Adrenal gland (tissue), 12 donors: ENCODE results near the gene EML6. TPM values are rescaled to one million over a fixed set of nuclear protein-coding genes. Genes with fewer than 3 reads are reported as not detected.
"Not testable (repeated sequence)": the region's sequence is repeated elsewhere in the genome, so short reads cannot be mapped to it uniquely, and the experiment has no call there.

Experiments
- DNase-seq, 7 donors: peaks; one replicate each; pipeline ENCODE4 v3.0.0-alpha.2; 2019 to 2020
- H3K27ac ChIP-seq, 5 donors: fragments of 200-600 bp; sonication (generic) in 4 of 5; 1 replicate in 3 of 5; 2 replicates in 2 of 5; pipeline versions ENCODE4 v1.5.1 to v1.8.0; 2016 to 2020; ENCODE audit warnings: mild to moderate bottlenecking in 1 of 5
- H3K27me3 ChIP-seq: fragments of 200-600 bp; 2 replicates; pipeline ENCODE4 v1.8.0; 2021
- H3K36me3 ChIP-seq, 2 donors: fragments of 200-600 bp; replicated peaks in 1 of 2; 1 replicate in 1 of 2; 2 replicates in 1 of 2; pipeline versions ENCODE4 v1.5.1 to v1.8.0; 2018 to 2022
- H3K4me1 ChIP-seq, 2 donors: fragments of 200-600 bp; replicated peaks in 1 of 2; 1 replicate in 1 of 2; 2 replicates in 1 of 2; pipeline versions ENCODE4 v1.5.1 to v1.8.0; 2018 to 2021
- H3K4me3 ChIP-seq, 4 donors: fragments of 200-600 bp; sonication (generic) in 3 of 4; one replicate each; pipeline ENCODE4 v1.5.1; 2016 to 2018
- H3K9me3 ChIP-seq, 3 donors: fragments of 200-600 bp; sonication (generic) in 1 of 3; replicated peaks in 1 of 3; 1 replicate in 2 of 3; 2 replicates in 1 of 3; pipeline versions ENCODE4 v1.5.1 to v1.8.0; 2016 to 2021
- CTCF ChIP-seq, 6 experiments: fragments of 450-650 bp in 4 of 6; fragments of 200-600 bp in 2 of 6; sonication (generic) in 1 of 6; IDR thresholded peaks; 1 replicate in 5 of 6; 2 replicates in 1 of 6; pipeline versions ENCODE4 v1.5.1 to v1.8.0; 2016 to 2021; ENCODE audit warnings: antibody characterized with exemption in 6 of 6, mild to moderate bottlenecking in 2 of 6, moderate library complexity in 1 of 6
- POLR2A ChIP-seq, 2 donors: fragments of 450-650 bp; IDR thresholded peaks; one replicate each; pipeline ENCODE4 v1.6.1; 2017; ENCODE audit warnings: antibody characterized with exemption in 2 of 2, mild to moderate bottlenecking in 2 of 2, moderate library complexity in 1 of 2
- WGBS, 4 donors: extraction: QIAGEN DNeasy Blood & Tissue Kit in 2 of 4; methylation state at CpG; one replicate each; pipeline versions ENCODE4 v1.1.5 to v1.1.7; 2013 to 2017; 5-methylcytosine and 5-hydroxymethylcytosine counted together
- intact Hi-C, 2 donors: fragments of 100-400 bp; cut with DNase I; formaldehyde crosslinking; loops; one replicate each; pipeline versions ENCODE4 v1.14.1 to v1.15.0; 2022 to 2023
- polyA plus RNA-seq, 3 donors: library from polyadenylated mRNA; stranded (reverse); fragments of 200-250 nt in 2 of 3; fragments of 350-450 nt in 1 of 3; fragmentation: Illumina TruSeq in 1 of 3; extraction: RNeasy Lipid Tissue Mini Kit (QIAGEN cat#74804) in 1 of 3; gene quantifications; one replicate each; pipeline ENCODE4 v1.2.3, GENCODE V29; 2013 to 2014
- total RNA-seq, 9 donors: library from RNA; depleted of rRNA in 4 of 9; stranded (reverse); fragments of >200 nt in 4 of 9; fragments of 120-200 nt in 1 of 9; fragmentation: NEBNext Ultra II Directional in 1 of 9; extraction: Animal tissue kit (Norgen Biotek cat#: 25700) in 1 of 9; gene quantifications; one replicate each; pipeline versions ENCODE4 v1.1.0 to v1.2.4, GENCODE V29; 2013 to 2023
- donor health status: healthy with polysubstance abuse.
- donor health status: Bipolar disorder and iron deficiency.
- donor health status: DM: yes; HTN: yes; CAD: no.
- donor health status: DM: no; HTN: no; CAD: no.
- donor health status: DM: no; HTN: no; CAD: no.
- donor health status: DM: yes; HTN: yes; CAD: no.

EML6 gene
- total and polyA plus RNA-seq, 12 donors, result 6.0 to 19.3 (median 10.9) TPM

DNA sequence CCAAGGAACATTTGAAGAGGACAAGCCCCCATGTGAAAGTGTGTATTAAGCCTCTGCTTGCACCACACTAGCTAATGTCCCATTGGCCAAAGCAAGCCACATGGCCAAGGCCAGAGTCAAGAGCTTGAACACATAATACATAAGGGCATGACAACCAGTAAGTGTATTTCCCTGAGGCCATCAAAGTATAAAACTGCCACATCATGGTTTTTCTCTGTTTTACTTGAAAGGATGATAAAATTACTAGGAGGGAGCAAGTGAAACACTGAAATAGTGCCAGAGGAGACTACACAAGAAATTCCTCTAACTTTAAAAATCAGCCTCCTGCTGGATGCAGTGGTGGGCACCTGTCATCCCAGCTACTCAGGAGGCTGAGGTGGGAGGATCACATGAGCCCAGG lies 30.9 kb upstream of the EML6 start:
- TF ChIP-seq POLR2A (IDR thresholded peaks at IDR 0.05), result no peak
- no peak for TF ChIP-seq CTCF (IDR thresholded peaks at IDR 0.05)
- intact Hi-C loops, result no loop called here
- Histone ChIP-seq H3K27ac (no peak overlapping the region), H3K27me3 (no peaks in the 10 kb centered on the region), H3K4me1 (no peaks in the 10 kb centered on the region), H3K9me3 (no peaks in the 10 kb centered on the region), H3K36me3 (no peaks in the 10 kb centered on the region), H3K4me3 (no peak overlapping the region)
- no peak for DNase-seq

DNA sequence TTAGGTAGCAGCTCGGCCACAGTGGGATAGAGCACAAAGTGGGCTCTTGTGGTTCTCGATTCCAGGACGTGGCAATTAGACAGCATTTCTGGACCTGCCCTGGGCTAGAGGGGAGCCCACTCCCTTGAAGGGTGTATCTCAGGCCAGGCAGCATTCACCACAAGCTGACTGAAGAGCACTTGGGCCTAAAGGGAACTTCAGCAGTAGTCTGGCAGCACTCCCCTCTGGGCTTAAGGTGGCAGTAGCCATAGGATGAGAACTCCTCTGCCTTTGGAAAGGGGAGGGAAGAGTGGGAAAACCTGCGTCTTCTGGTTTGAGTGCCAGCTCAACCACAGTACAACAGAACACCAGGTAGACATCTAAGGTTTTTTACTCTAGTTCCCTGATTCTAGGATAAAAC lies 28.1 kb upstream of the EML6 start:
- no peak for DNase-seq
- 94 to 100% (median 94%) methylated on average over 3 to 4 of the region's 4 CpGs for WGBS, 4 donors
- H3K4me3 ChIP-seq, result no peak overlapping the region
- no peaks in the 10 kb centered on the region for H3K4me1 ChIP-seq
- intact Hi-C loops, result no loop called here
- H3K27ac ChIP-seq, result no peak overlapping the region
- no peaks in the 10 kb centered on the region for H3K27me3 ChIP-seq
- no peak for TF ChIP-seq POLR2A (IDR thresholded peaks at IDR 0.05)
- no peak for TF ChIP-seq CTCF (IDR thresholded peaks at IDR 0.05)
- H3K36me3 ChIP-seq, result no peaks in the 10 kb centered on the region
- H3K9me3 ChIP-seq, result no peaks in the 10 kb centered on the region

DNA sequence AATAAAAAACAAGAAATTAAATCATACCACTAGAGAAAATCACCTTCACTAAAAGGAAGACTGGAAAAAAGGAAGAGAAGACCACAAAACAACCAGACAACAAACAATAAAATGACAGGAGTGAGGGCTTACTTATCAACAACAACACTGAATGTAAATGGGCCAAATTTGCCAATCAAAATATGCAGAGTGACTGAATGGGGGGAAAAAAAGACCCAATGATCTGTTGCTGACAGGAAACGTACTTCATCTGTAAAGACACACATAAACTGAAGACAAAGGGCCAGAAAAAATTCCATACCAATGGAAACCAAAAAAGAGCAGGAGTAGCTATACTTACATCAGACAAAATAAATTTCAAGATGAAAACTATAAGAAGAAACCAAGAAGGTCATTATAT lies 25.5 kb upstream of the EML6 start:
- no peak for DNase-seq
- TF ChIP-seq CTCF (IDR thresholded peaks at IDR 0.05), result no peak
- TF ChIP-seq POLR2A (IDR thresholded peaks at IDR 0.05), result no peak
- Histone ChIP-seq H3K27ac (no peak overlapping the region), H3K36me3 (no peaks in the 10 kb centered on the region), H3K9me3 (no peaks in the 10 kb centered on the region), H3K4me3 (no peak overlapping the region), H3K4me1 (no peaks in the 10 kb centered on the region), H3K27me3 (no peaks in the 10 kb centered on the region)
- intact Hi-C loops, result no loop called here
- WGBS, 4 donors, result 93 to 100% (median 96%) methylated on average over 1 of the region's 1 CpG

DNA sequence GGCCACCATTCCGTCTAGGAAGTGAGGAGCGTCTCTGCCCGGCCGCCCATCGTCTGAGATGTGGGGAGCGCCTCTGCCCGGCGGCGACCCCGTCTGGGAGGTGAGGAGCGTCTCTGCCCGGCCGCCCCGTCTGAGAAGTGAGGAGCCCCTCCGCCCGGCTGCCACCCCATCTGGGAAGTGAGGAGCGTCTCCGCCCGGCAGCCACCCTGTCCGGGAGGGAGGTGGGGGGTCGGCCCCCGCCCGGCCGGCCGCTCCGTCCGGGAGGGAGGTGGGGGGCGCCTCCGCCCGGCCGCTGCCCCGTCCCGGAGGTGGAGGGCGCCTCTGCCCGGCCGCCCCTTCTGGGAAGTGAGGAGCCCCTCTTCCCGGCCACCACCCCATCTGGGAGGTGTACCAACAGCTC lies 24.5 kb upstream of the EML6 start:
- H3K4me3 ChIP-seq, H3K4me1 ChIP-seq, intact Hi-C loops: not testable (repeated sequence)

DNA sequence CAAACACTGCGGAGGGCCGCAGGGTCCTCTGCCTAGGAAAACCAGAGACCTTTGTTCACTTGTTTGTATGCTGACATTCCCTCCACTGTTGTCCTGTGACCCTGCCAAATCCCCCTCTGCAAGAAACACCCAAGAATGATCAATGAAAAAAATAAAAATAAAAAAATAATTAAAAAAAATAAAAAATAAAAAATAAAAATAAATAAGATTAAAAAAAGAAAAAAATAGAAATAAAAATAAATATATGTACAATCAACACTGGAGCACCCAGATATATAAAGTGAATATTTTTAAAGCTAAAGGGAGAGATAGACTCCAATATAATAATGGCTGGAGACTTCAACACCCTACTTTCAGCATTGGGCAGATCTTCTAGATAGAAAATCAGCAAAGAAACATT lies 23.8 kb upstream of the EML6 start:
- H3K4me3 ChIP-seq, result no peak overlapping the region
- no peak for DNase-seq
- WGBS, 4 donors, result 80 to 100% (median 97%) methylated on average over 2 of the region's 2 CpGs

More for the DNA sequence above, 24.5 kb upstream of the EML6 start:
- H3K27me3 ChIP-seq, H3K36me3 ChIP-seq, H3K27ac ChIP-seq, DNase-seq, H3K9me3 ChIP-seq: not testable (repeated sequence)
- WGBS, 4 donors, result 95 to 96% (median 95%) methylated on average over 5 to 37 of the region's 37 CpGs

More for the DNA sequence above, 23.8 kb upstream of the EML6 start:
- H3K36me3 ChIP-seq, result no peaks in the 10 kb centered on the region
- no peaks in the 10 kb centered on the region for H3K9me3 ChIP-seq
- peaks cover 0 to 5% of the 10 kb centered on the region in 2 donors for H3K4me1 ChIP-seq
- TF ChIP-seq POLR2A (IDR thresholded peaks at IDR 0.05) (no peak), CTCF (IDR thresholded peaks at IDR 0.05) (no peak)
- H3K27me3 ChIP-seq, result no peaks in the 10 kb centered on the region
- intact Hi-C loops, result loop anchor here in 1 of 2 donors (10.0 kb wide), 2 partner anchors 175 to 595 kb away; no protein-coding TSS in a partner anchor
- H3K27ac ChIP-seq, result no peak overlapping the region
